HG02763 (cell line): ENCODE measurements around the gene DTD1.

Experiments
- ATAC-seq: cut with Tn5 transposase; IDR thresholded peaks from one replicate; pipeline ENCODE4 v1.9.1; 2021; ENCODE audit warnings: mild to moderate bottlenecking, moderate library complexity; ENCODE audit not compliant: unreplicated experiment

DTD1 gene

DNA sequence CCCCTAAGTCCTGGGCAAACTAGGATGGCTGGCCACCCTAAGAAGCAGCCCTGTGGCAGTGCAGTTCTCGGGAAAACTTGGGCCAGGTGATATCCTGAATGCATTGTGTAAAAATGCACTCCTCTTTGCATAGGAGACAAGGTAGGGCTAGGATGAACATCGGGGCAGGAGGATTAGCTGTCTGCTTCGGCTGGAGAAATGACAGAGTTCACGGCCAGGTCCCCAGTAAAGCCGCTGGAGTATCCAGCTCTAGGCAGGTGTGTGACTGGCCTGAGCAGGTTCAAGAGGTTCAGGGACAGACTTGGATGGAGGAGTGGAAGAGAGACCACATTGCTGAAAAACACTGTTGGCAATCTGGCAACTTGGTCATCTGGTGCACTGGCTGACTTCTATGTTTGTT, 26.4 kb downstream of the DTD1 start:
- no peak for ATAC-seq

DNA sequence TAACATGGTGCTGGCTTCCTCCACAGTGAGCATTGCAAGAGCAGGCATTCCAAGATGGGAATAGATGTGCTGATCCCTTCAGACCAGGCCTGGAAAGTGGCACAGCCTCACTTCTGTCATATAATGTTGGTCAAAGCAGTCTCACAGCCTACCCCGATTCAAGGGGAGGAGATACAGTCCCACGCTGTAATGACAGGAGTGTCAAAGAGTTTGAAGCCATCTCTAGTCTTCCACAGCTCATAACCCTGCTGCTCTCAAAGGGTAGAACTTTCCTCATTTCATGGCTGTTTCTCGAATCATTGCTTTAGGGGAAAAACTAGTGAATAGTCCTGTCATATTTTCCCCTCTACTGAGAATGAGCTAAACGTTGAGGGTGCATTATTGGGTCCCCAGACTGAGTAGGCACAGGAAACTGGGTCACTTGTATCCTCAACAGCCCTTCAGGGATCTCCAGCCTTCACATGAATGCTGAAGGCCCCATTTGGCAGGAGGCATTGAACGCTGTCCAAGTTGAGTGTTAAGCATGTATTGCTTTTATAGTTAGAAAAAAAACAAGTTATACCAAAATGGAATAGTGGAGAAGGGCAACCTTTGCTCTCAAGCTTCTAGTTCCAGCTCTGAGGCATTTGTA, 27.3 kb downstream of the DTD1 start:
- no peak for ATAC-seq

DNA sequence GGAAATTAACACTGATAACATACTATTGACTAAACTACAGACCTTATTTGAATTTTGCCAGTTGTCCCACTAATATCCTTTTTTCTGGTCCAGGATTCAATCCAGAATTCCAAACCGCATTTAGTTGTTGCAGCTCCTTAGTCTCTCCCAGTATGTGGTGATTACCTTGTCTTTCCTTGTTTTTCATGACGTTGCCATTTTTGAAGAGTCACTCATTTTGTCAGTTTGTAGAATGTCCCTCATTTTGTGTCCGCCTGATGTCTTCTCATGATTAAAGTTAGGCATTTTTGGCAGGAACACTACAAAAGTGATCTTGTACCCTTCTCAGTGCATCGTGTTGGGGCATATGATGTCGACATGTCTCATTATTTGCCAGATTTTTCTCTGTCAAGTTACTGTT, 33.1 kb downstream of the DTD1 start:
- ATAC-seq, result no peak

DNA sequence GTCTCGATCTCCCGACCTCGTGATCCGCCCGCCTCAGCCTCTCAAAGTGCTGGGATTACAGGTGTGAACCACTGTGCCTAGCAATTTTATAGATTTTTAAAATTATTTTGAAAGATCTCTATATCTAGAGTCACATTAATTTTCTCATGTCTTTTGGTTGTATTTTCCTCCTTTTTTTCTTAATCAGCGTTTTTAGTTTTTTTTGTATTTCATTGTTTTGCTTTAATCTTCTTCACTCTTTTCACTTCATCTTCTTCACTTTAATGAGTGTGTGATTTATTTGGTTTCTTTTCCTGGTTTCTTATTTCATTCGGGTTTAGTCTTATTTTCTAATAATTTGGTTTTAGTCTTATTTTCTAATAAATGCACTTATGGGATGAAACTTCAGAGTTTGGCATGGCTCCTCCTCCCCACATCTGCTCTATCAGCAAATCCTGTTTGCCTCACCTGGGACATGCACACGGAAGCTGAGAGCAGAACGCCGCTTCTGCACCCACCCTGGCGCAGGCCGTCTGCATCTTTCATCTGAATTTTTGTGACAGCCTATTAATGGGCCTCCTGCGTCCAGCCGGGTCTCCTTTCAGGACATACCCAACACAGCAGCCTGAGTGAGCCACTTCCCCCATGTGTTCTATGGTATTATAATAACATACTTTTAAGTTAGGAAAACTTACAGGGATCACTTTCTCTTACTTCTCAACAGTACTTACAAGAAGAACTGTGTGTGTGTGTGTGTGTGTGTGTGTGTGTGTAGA, 35.5 kb downstream of the DTD1 start:
- no peak for ATAC-seq

DNA sequence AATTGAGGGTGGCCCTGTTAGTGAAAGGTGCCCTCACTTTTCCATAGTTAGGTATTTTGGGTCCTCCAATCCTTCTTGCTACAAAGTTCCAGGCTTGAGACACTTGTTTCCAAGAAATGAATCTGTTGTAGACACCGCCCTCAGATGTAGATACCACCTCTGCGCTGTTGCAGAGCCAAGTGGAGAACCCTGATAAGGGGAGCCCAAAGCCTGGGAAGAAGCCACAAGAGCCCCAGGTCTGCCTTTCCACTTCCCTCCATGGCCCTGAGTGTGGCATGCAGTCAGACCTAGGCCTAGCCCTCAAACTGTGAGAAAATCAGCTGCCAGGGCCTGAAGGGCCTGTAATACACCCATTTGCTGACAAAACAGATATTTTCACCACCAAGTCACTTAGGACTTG, 37.1 kb downstream of the DTD1 start:
- no peak for ATAC-seq

DNA sequence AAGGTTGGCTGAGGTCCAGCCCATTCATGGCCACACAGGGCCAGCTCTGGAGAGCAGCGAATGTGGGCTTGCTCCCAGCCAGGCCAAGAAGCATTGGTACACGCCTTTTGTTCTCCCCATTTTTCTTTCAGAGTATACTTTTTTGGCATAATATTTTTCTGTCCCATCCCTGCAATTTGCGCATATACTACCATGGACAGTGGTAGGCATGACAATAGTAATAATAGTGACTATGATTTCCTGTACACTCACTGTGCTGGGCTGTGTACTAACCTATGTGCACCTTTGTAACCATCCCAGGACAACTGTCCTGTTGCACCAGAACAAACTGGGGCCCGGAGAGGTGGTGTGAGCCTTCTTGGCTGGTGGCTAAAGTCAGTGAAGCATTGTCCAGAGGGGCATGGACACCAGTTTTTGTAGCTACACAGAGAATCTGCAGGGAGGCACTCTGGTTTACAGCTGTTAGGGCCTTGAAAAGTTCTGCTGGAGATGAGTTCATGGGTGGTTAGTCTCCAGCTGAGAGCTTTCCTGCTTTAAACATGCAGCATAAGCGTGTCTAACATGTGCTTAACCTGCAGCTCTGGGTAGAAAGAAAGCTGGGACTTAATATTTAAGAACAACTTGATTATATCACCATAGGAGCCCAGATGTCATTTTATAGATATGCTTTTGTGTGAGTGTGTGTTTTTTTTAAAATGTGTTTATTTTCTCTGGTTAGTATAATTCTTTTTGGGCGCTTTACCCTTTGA, 38.2 kb downstream of the DTD1 start:
- no peak for ATAC-seq

DNA sequence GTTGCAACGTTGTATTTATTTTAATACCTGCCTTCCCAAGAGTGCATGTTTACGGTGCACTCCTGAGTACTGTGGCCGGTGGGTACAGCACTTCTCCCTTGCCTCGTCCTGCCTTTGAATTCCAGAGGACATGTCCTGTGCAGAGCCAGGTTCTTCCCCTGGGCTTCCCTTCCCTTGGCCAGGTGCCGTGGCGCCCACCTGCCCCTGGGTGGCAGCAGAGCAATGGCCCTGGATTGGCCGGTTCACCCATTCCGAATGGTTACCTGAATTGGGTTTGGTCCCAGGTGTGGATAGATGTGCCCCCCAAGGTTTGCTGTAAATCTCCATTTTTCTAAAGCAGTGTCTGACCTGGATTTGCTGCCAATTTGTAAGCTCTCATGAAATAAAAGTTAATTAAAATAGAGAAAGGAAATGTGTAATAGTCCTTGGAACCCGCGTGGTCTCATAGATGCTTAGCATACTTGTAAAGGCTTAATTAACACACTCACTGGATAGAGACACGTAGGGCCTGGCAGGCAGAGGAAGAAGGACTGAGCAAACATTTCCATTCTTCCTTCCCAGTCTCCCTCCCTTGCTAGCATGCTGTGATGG, 40.6 kb downstream of the DTD1 start:
- ATAC-seq, result no peak

DNA sequence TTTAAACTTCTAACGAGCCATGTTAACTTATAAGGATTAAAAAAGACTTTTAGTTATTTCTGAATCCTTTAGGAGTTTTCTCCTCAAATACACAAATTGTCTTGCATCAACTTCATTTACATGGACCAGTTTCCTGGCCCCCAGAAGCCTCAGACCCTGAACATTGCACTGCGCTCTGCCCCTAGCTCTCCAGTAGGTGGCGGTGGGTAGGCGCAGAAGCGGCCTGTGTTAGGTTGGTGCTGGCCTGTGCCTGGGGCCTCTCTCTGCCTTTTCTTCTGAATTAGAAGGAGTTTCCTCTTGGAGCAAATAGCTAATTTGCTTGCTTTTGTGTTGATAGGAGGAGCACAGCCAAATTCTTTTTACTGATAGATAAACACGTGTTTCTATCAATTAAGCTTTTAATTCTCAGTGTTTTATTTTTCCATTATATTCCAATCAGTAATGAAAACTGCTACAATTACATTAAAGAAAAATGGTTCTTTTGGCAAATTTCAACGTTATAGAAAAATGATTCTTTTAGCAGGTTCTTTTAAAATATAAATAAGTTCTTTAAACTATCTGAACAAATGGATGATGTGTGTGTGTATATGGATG, 44.4 kb downstream of the DTD1 start:
- peak; percentile 76 for ATAC-seq

DNA sequence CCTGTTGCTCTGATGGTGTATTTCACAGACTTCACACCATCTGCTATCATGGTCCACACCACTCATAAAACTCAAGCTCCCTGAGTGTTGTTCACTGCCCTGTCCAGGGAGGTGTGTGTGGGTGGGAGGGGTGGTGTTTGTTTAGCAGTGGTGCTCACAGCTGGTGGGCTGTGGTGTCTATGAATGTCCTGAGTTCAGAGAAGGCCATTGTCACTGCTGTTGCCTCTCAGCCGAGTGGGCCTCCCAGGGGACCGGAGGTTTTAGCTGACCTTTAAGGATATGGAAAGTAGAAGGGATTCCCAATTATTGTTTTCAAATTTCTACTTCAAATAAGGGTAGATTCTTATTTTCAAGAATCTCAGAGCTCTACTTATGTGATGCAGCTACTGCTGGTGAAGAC, 45.6 kb downstream of the DTD1 start:
- ATAC-seq, result no peak

DNA sequence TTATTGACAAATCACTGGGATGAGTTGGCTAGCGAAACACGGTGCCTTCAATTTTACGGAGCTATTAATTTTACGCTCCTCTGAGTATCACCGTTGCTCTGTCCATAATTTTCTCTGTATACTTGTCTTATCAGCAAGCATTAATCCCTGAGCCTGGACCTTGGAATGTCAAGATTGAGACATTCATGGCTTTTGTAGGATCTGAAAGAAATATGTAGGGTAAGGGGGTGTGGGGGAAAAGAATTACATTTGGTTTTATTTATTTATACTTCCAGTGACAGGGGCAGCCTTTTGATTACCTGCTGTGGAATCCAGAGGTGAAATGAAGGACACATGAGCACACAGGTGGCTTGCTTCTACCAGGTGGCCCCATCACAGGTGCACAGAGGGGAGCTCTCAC, 46.6 kb downstream of the DTD1 start:
- ATAC-seq, result no peak

DNA sequence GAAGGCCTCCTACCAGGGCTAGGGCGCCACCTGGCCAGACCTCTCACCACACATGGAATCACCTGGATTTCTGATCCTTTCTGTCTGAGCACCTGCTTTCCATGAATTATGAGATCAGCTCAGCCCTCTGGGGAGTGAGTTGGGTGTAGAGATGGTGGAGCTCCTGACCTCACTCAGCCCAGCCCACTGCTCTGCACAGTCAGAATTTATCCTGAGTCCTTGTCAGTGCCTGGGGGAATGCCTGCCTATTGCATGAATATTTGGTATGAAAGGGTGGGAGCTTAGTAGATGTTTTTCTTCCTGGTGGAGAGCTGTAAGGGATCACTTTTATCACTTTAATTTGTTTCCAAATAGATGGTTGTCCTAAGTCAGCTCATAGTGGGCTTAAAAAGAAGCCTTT, 47.5 kb downstream of the DTD1 start:
- ATAC-seq, result no peak

DNA sequence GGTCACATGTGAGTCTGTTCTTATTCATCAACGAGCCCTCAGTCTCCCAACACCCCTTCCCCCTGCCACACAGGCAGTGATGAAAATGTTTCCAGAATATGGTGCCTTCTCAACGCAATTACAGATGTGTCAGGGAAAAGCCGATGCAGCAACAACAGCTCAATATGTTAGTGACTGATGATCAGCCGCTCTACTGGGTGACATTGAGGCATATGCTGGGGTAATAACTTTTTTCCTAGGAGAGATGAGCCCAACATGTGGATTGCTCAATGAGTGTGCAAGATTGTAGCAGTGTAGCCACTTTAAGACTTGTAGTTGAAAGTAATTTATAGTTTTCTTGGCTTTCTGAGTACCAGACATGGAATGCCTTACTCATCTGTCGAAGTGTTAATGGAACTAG, 49.4 kb downstream of the DTD1 start:
- ATAC-seq, result no peak

DNA sequence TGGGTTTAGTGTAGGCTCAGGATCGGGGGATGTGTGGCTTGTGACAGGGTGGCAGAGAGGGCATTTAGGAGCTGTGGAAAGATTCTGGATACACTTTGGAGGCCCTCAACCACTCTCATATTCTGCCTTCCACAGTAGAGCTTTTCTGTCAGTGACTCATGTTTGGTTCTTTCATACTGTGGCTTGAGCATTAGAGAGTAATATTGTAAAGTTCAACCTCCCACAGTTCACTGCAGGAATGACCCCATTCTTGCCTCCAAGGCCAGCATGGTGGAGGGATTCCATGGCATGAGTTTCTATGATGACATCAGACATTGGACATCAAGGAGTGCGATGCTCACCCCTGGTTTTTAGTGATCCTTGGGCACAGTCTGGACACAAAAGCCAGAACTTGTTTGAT, 50.9 kb downstream of the DTD1 start:
- no peak for ATAC-seq

DNA sequence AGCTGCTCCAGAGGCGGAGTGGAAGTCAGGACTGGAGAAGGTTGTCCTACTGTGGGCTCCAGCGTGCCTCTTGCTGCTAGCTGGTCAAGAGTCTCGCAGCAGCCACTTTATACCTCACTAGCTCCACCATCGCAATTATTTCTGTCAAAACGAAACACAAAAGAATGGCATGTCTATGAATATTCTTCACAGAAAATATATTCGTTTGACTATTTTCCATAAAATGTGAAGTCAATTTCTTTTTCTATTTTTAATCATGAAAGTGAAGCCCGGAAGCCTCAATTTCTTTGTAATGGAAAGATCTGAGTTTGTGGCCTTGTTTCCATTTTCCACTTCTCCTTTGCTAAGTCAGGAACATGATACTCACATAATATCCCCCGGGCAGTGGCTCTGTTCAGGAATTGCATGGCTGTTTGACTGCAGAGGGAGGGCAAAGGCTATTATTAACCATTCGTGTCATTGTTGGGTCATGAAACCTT, 51.7 kb downstream of the DTD1 start:
- ATAC-seq, result no peak

DNA sequence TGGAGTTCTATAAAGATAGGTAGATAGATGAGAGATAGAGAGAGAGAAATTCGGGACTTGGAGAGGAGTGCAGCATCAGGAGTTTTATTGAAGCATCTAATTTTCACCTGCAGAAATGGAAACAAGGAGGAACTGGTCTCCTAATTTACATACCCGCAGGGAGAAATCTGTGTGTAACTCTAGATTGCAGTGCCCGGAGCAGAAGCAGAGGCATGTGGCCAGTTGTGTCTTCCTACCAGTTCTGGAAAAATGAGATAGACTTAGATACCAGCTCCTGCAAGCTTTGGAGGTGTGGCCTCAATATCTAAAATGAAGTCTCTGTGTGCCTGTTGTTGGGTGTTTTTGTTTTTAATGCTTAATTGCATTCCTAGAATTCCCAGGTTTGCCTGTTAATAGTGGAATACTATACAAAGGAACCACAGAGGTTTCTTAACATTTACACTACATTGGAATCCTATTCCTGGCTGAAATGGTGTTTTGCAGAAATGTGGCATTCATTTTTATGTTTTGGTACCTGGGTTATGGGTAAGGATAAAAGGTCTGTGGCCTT, 57.4 kb downstream of the DTD1 start:
- no peak for ATAC-seq

DNA sequence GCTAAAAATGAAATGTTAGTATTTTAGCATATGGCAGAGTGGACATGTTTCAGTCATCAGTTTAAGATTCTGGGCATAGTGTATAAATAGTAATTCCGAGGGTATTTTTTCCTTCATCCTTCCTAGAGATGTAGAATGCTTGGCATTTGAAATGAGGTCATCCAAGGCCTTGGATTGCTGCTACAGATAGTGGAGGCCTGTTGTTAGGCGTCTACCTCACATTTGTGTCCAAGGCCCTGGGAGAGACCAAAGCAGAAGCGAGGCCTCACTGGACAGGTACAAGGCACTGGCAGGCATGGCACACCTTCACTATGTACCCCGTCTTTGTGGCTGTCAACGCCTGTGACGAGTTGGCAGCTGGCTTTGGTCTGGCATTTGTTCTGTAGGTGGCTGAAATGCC, 58.0 kb downstream of the DTD1 start:
- no peak for ATAC-seq

DNA sequence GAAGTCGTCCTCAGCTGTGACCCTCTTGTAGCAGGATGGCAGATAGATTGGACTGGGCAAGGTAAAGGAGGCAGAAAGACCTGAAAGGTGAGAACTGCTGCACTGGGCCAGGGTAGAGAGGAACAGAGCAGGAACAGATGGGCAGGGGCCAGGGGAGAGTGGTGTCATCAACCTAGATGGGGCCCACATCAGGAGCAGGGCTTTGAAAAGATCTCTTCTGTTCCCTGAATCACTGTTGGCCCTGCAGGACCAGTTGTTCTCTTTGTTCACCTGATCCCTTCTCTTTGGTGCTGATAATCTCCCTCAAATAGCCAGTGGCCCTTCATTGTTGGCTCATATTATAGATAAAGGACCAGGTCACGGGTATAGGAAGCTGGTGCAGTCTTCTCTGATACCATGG, 59.9 kb downstream of the DTD1 start:
- no peak for ATAC-seq

DNA sequence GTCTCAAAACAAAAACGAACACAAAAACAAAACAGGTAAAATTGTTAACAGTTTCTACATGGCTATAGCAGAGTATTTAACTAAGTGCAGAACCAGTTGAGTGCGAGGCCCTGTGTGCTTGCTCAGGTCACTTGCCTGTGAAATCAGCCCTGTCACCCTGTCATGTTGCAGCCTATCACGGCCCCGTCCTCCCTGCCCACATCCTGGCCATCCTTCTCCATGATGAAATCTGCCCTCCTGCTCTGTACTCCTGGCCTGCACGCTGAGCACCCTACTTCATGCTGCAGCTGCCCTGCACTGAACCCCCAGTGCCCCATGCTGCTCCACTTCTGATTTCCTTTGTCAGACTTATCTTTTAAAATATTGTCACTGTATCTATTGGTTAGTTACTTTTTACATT, 62.4 kb downstream of the DTD1 start:
- no peak for ATAC-seq

DNA sequence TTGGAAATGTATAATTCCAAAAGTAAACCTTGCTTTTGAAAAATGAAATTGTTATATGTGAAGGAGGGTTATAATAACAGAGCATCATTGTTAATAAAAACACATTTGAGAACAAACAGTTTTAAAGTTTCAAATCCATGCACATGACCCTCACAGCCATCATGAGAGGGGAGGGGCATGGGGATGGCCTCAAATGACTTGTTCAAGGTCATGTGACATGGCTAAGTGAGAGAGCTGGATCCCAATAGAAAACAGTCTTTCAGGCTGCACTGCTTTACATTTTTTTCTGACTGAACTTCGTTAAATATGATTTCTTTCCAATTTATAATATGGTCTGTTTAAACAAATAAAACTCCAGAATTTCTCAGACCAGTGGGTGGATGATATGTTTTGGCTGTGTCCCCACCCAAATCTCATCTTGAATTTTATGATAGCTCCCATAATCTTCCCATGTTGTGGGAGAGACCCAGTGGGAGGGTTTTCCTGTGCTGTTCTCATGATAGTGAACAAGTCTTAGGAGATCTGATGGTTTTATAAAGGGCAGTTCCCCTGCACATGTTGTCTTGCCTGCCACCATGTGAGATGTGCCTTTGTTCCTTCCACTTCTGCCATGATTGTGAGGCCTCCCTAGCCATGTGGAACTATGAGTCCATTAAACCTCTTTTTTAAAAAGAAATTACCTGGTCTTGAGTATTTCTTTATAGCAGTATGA, 66.0 kb downstream of the DTD1 start:
- no peak for ATAC-seq

DNA sequence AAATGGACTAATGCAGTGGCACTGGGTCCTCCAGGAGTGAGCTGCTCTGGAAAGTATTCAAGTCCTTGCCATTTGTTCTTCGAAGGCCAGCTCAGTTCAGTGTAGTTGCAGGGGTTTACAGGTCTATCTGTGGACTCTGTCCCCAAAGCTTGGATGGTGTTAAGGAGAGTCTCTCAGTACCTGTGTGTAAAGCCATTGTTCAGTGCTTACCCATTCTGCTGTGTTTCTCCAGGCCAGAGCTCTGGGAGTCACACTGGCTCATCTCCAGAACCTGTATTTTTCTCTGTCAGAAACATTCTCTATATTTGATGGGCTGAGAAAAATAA, 66.6 kb downstream of the DTD1 start:
- no peak for ATAC-seq

DNA sequence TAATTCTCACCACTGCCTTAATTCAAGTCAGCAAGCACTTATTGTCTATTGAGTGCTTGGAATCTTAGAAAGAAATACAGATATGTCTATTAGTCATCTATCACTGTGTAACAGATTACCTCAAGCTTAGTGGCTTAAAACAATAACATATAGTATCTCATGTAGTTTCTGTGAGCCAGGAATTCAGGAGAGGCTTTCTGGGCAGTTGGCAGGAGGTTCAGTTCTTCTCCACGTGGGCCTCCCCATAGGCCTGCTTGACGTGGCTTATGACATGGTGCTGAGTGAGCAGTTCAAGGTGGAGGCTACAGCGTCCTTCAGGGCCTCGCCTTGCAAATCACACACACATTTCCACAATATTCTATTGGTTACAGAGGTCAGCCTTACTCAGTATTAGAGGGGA, 69.7 kb downstream of the DTD1 start:
- no peak for ATAC-seq
